K562 (cell line): Measurements from ENCODE around the gene AGBL1. TPM values are rescaled to one million over a fixed set of nuclear protein-coding genes. Genes with fewer than 3 reads are reported as not detected.

Experiments
- ATAC-seq: fragments of 200-7000 bp; cut with Tn5 transposase; 3 replicates; pipeline ENCODE4 v1.9.1; 2020; ENCODE audit warnings: moderate library complexity
- BruUV-seq: library from RNA; stranded (reverse); fragments of 400-500 nt; replicated peaks from 2 replicates; lab custom pipeline; 2021; lab: Mats Ljungman, UMichigan
- CTCF ChIA-PET: fragments of 300-600 bp; formaldehyde crosslinking; extraction: SDS; loops from one replicate; lab custom pipeline; 2021; ENCODE audit warnings: low intra/inter-chr PET ratio; lab: Yijun Ruan, JAX
- POLR2A ChIA-PET: fragments of 300-600, 350-650 bp; sonication (Branson Sonifier 250); formaldehyde crosslinking; extraction: SDS; loops from one replicate; lab custom pipeline; 2021; ENCODE audit warnings: antibody characterized with exemption, inconsistent platforms; lab: Yijun Ruan, JAX
- DNase-seq, 4 experiments: peaks; one replicate each; pipeline versions ENCODE4 v3.0.0 to v3.0.0-alpha.2; 2011 to 2018; ENCODE audit warnings: low spot score in 3 of 4, mixed read lengths in 3 of 4; ENCODE audit errors: extremely low read depth in 1 of 4
- FAIRE-seq: peaks from 2 replicates; lab custom pipeline; 2011; peaks lifted over from hg19 to GRCh38; lab: Jason Lieb, UNC
- H2AFZ ChIP-seq: 2 replicates; pipeline ENCODE4 v1.6.0; 2011; ENCODE audit warnings: low read depth, low read length, control low read depth, inconsistent platforms
- H3K27ac ChIP-seq: fragments of 200-600 bp; 3 replicates; pipeline ENCODE4 v1.8.0; 2011; ENCODE audit warnings: low read depth, mild to moderate bottlenecking, control low read depth, inconsistent platforms, low read length, moderate library complexity, mixed read lengths; ENCODE audit errors: extremely low read depth
- H3K27me3 ChIP-seq, 2 experiments: fragments of 300-600 bp in 1 of 2; 2 replicates in 1 of 2; 3 replicates in 1 of 2; pipeline versions ENCODE4 v1.6.0 to v1.8.0; 2011; ENCODE audit warnings: inconsistent platforms in 2 of 2, low read length in 2 of 2, mild to moderate bottlenecking in 1 of 2, mixed read lengths in 1 of 2, moderate library complexity in 1 of 2; ENCODE audit not compliant: control insufficient read depth in 2 of 2, insufficient read depth in 2 of 2
- H3K36me3 ChIP-seq: fragments of 300-600 bp; 3 replicates; pipeline ENCODE4 v1.8.0; 2011; ENCODE audit warnings: mild to moderate bottlenecking, low read length, inconsistent platforms; ENCODE audit not compliant: control insufficient read depth, insufficient read depth
- H3K4me1 ChIP-seq, 2 experiments: fragments of 200-600 bp in 1 of 2; replicated peaks in 1 of 2; 2 replicates in 1 of 2; 3 replicates in 1 of 2; pipeline versions ENCODE4 v1.5.1 to v1.8.0; 2011; ENCODE audit warnings: inconsistent platforms in 2 of 2, low read length in 2 of 2, mild to moderate bottlenecking in 1 of 2, mixed read lengths in 1 of 2, moderate library complexity in 1 of 2; ENCODE audit not compliant: control insufficient read depth in 2 of 2, insufficient read depth in 2 of 2
- H3K4me2 ChIP-seq: 2 replicates; pipeline ENCODE4 v1.6.1; 2011; ENCODE audit warnings: low read length, control low read depth, inconsistent platforms, mixed read lengths; ENCODE audit not compliant: insufficient read depth
- H3K4me3 ChIP-seq: fragments of 200-600 bp; sonication (generic), shearing (Covaris generic); 2 replicates; pipeline ENCODE4 v1.5.1; 2016; ENCODE audit warnings: control low read depth, inconsistent platforms
- H3K79me2 ChIP-seq: fragments of 200-600 bp; 3 replicates; pipeline ENCODE4 v1.8.0; 2011; ENCODE audit warnings: low read length, inconsistent platforms; ENCODE audit not compliant: control insufficient read depth, insufficient read depth
- H3K9ac ChIP-seq, 2 experiments: 2 replicates each; pipeline versions ENCODE4 v1.6.0 to v1.6.1; 2011; ENCODE audit warnings: low read depth in 2 of 2, low read length in 2 of 2, control low read depth in 1 of 2, inconsistent platforms in 1 of 2, mild to moderate bottlenecking in 1 of 2, mixed read lengths in 1 of 2; ENCODE audit not compliant: insufficient read depth in 1 of 2
- H3K9me1 ChIP-seq: one replicate; pipeline ENCODE4 v1.6.0; 2011; ENCODE audit warnings: inconsistent platforms, mild to moderate bottlenecking, low read length, moderate library complexity; ENCODE audit not compliant: control insufficient read depth, insufficient read depth
- H3K9me3 ChIP-seq: replicated peaks from 2 replicates; pipeline ENCODE4 v1.5.1; 2011; ENCODE audit warnings: low read depth, low read length, inconsistent platforms; ENCODE audit not compliant: control insufficient read depth, insufficient read depth
- H4K20me1 ChIP-seq: replicated peaks from 2 replicates; pipeline ENCODE4 v1.6.1; 2011; ENCODE audit warnings: low read length, inconsistent platforms, mixed read lengths; ENCODE audit not compliant: control insufficient read depth, insufficient read depth
- U2AF2 ChIP-seq: fragments of 200-400 bp; formaldehyde crosslinking; optimal IDR thresholded peaks from 2 replicates; pipeline ENCODE3; 2017; ENCODE audit warnings: low read depth, mild to moderate bottlenecking, low read length
- ZNF143 ChIP-seq: sonication (generic); formaldehyde crosslinking; IDR thresholded peaks from 2 replicates; pipeline ENCODE4 v1.9.0; 2022; ENCODE audit warnings: mild to moderate bottlenecking, missing genetic modification reagents
- WGBS: fragments of 100-300 bp; shearing (Covaris generic); methylation state at CpG from one replicate; pipeline ENCODE4 v1.1.6; 2016; ENCODE audit warnings: low coverage, mixed read lengths; ENCODE audit not compliant: insufficient coverage; ENCODE audit errors: missing lambda C conversion rate; 5-methylcytosine and 5-hydroxymethylcytosine counted together
- in situ Hi-C: fragments of 300-500 bp; cut with MboI; formaldehyde crosslinking; loops from 4 replicates; pipeline ENCODE4 v1.15.0; 2018; ENCODE audit warnings: inconsistent platforms, mixed read lengths
- intact Hi-C: fragments of 100-400 bp; cut with micrococcal nuclease; formaldehyde crosslinking; loops from 2 replicates; pipeline ENCODE4 v1.14.2; 2022
- polyA plus RNA-seq, 8 experiments: library from polyadenylated mRNA; depleted of rRNA in 4 of 8; stranded (reverse) in 5 of 8; unstranded in 3 of 8; fragments of >200 nt; fragmentation: Nextera tagmentation in 2 of 8; fragmentation: Illumina TruSeq in 1 of 8; extraction: Ambion mirVana in 2 of 8; extraction: Trizol in 1 of 8; gene quantifications; 2 replicates each; pipeline versions ENCODE4 v1.2.1 to v1.2.3, GENCODE V29; 2011 to 2014; ENCODE audit warnings: inconsistent platforms in 1 of 8, missing spikeins in 1 of 8
- total RNA-seq, 7 experiments: library from RNA; depleted of rRNA in 6 of 7; stranded (reverse); fragments of >200 nt in 6 of 7; fragmentation: Illumina TruSeq in 2 of 7; extraction: Trizol in 2 of 7; gene quantifications; 2 replicates each; pipeline versions ENCODE4 v1.2.1 to v1.2.3, GENCODE V29; 2011 to 2021; ENCODE audit warnings: low replicate concordance in 1 of 7
- TF ChIP-seq, protein P1 (sequence below): IDR thresholded peaks from 3 replicates; pipeline ENCODE4 v1.6.1; 2011; ENCODE audit warnings: borderline replicate concordance, mild to moderate bottlenecking; ENCODE audit not compliant: insufficient read length, insufficient read depth
- TF ChIP-seq, protein P2 (sequence below): sonication (generic); formaldehyde crosslinking; IDR thresholded peaks from 2 replicates; pipeline ENCODE4 v1.8.0; 2022; ENCODE audit warnings: mild to moderate bottlenecking, missing genetic modification reagents

The AGBL1 gene
- total and polyA plus RNA-seq, 9 of the 15 experiments (the other 6 are each of a cell fraction or from before 2014, with no cell fraction given): not detected

DNA sequence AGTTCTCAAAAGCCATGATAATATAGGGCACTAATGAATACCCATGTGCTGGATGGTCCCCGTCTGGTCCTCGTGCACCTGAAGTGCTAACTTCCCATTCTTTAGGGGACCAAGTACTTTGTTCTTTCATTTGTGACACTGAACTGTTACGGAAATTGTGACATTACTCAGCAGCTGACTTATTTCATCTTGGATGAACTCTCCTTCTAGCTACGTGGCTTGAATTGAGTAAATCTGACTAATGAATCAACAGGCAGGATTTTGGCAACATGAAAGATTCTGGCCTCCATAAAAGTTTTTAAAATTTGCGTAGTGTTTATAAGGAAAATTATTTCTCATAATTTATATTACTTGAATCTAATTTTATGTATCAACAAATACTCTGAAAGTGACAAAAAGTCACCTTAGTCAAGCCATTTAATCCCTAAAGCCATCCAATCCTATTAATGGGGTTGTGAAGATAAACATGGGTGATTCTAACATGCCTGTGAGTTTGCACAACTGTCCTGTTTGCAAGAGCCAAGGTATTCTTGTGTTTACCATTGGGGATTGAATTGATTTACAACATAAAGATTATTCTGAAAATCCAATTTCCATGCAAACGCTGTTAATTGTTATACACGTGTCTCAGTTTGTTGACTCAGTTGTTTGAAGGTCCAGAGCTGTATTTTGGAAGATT lies 119.9 kb downstream of the AGBL1 start:
- H3K9me1 ChIP-seq: no peaks in the 10 kb centered on the region
- no peak overlapping the region for H3K4me2 ChIP-seq
- DNase-seq (no peak), ATAC-seq (no peak), FAIRE-seq (no peak)
- H3K27ac ChIP-seq: no peak overlapping the region
- BruUV-seq: no TSS peak
- H3K4me1 ChIP-seq: no peaks in the 10 kb centered on the region
- intact Hi-C loops: no loop called here
- H3K79me2 ChIP-seq: no peaks in the 10 kb centered on the region
- no peaks in the 10 kb centered on the region; the same call in 1 of the 2 replicates for H3K9me3 ChIP-seq
- WGBS: 3% methylated on average over 7 of the region's 7 CpGs
- no peak overlapping the region for H2AFZ ChIP-seq
- no peaks in the 10 kb centered on the region for H3K27me3 ChIP-seq
- H3K9ac ChIP-seq: no peak overlapping the region
- CTCF ChIA-PET: no interaction called here
- no peaks in the 10 kb centered on the region for H4K20me1 ChIP-seq
- in situ Hi-C loops: no loop called here
- H3K36me3 ChIP-seq: no peaks in the 10 kb centered on the region
- no peak overlapping the region for H3K4me3 ChIP-seq
- POLR2A ChIA-PET: no interaction called here
- TF ChIP-seq U2AF2 (no peak), ZNF143 (CRISPR knock-in tag) (no peak)
- TF ChIP-seq, protein P1, sequence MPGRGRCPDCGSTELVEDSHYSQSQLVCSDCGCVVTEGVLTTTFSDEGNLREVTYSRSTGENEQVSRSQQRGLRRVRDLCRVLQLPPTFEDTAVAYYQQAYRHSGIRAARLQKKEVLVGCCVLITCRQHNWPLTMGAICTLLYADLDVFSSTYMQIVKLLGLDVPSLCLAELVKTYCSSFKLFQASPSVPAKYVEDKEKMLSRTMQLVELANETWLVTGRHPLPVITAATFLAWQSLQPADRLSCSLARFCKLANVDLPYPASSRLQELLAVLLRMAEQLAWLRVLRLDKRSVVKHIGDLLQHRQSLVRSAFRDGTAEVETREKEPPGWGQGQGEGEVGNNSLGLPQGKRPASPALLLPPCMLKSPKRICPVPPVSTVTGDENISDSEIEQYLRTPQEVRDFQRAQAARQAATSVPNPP: no peak
- TF ChIP-seq, protein P2, sequence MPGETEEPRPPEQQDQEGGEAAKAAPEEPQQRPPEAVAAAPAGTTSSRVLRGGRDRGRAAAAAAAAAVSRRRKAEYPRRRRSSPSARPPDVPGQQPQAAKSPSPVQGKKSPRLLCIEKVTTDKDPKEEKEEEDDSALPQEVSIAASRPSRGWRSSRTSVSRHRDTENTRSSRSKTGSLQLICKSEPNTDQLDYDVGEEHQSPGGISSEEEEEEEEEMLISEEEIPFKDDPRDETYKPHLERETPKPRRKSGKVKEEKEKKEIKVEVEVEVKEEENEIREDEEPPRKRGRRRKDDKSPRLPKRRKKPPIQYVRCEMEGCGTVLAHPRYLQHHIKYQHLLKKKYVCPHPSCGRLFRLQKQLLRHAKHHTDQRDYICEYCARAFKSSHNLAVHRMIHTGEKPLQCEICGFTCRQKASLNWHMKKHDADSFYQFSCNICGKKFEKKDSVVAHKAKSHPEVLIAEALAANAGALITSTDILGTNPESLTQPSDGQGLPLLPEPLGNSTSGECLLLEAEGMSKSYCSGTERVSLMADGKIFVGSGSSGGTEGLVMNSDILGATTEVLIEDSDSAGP: no peak
- TF ChIP-seq, all 486 proteins: peak for 0
